ENCODE results near the gene APH1A. TPM values are rescaled to one million over a fixed set of nuclear protein-coding genes. Genes with fewer than 3 reads are reported as not detected.
A peak's percentile ranks its signal among the peaks of the same experiment; 100 is the strongest.
"Not testable (repeated sequence)": the region's sequence is repeated elsewhere in the genome, so short reads cannot be mapped to it uniquely, and the experiment has no call there.

Gene APH1A
- total RNA-seq, 1 donor, result 103 TPM

DNA sequence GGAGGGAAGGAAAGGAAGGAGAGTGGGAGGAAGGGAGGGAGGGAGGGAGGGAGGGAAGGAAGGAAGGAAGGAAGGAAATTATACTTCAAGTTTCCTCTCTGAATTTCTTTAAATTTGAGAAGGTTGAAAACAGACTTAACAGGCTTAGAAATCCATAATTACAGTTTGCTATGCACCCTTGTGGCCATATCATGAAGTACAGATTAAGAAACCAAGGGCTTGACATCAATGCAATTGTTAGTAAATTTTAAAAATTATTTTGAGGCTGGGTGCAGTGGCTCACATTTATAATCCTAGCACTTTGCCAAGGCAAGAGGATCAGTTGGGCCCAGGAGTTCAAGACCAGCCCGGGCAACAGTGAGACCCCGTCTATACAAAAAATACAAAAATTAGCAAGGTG, 47.3 kb downstream of the APH1A start:
- peak; percentile 30 for DNase-seq (ENCODE audit: low read depth)

GRCh38 chr1:150215855-150216254, 53.0 kb downstream of the APH1A start:
- not testable (repeated sequence) for H3K4me3 ChIP-seq (ENCODE audit: low read depth, low read length); DNase-seq (ENCODE audit: low read depth)

More for the DNA sequence above, 47.3 kb downstream of the APH1A start:
- H3K4me3 ChIP-seq (ENCODE audit: low read depth, low read length), result no peak overlapping the region
- TF ChIP-seq, protein P1, sequence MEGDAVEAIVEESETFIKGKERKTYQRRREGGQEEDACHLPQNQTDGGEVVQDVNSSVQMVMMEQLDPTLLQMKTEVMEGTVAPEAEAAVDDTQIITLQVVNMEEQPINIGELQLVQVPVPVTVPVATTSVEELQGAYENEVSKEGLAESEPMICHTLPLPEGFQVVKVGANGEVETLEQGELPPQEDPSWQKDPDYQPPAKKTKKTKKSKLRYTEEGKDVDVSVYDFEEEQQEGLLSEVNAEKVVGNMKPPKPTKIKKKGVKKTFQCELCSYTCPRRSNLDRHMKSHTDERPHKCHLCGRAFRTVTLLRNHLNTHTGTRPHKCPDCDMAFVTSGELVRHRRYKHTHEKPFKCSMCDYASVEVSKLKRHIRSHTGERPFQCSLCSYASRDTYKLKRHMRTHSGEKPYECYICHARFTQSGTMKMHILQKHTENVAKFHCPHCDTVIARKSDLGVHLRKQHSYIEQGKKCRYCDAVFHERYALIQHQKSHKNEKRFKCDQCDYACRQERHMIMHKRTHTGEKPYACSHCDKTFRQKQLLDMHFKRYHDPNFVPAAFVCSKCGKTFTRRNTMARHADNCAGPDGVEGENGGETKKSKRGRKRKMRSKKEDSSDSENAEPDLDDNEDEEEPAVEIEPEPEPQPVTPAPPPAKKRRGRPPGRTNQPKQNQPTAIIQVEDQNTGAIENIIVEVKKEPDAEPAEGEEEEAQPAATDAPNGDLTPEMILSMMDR (IDR thresholded peaks at IDR 0.05; ENCODE audit: insufficient read depth, low read depth, low read length), result peak; percentile 55

Small RNA genes within 50 kb of the gene (small RNA-seq; reads per million reads assigned to genes)
- 272 reads per million, percentile 98 among the genes with 10 or more reads in this experiment for gene RNU2-17P

Other genes with a start within 250 kb of the APH1A start
- 39.3 and 57.9 TPM in 2 replicates for gene VPS45, start 201.2 kb downstream of the APH1A start, total RNA-seq
- gene PLEKHO1, start 119.1 kb downstream of the APH1A start, total RNA-seq, result 43.2 and 99.9 TPM in 2 replicates
- 27.4 and 30.7 TPM in 2 replicates for gene ANP32E, start 32.9 kb downstream of the APH1A start, total RNA-seq
- not detected in 2 replicates for gene CA14, start 11.2 kb downstream of the APH1A start, total RNA-seq
- 7.3 and 13.5 TPM in 2 replicates for gene C1orf54, start 3.8 kb upstream of the APH1A start, total RNA-seq
- 6.5 and 8.1 TPM in 2 replicates for gene CIART, start 13.5 kb upstream of the APH1A start, total RNA-seq
- gene MRPS21, start 24.8 kb upstream of the APH1A start, total RNA-seq, result 28.7 and 30.7 TPM in 2 replicates
- gene PRPF3, start 52.5 kb upstream of the APH1A start, total RNA-seq, result 37.7 and 56.6 TPM in 2 replicates
- gene RPRD2, start 95.1 kb upstream of the APH1A start, total RNA-seq, result 9.7 and 16.8 TPM in 2 replicates
- 17.3 and 18.4 TPM in 2 replicates for gene TARS2, start 218.4 kb upstream of the APH1A start, total RNA-seq
- gene ECM1, start 239.1 kb upstream of the APH1A start, total RNA-seq, result 20.3 and 24.5 TPM in 2 replicates
- gene FALEC, start 246.7 kb upstream of the APH1A start, total RNA-seq, result 0.64 and 1.3 TPM in 2 replicates